ENCODE measurements around the gene BLOC1S1. TPM values are rescaled to one million over a fixed set of nuclear protein-coding genes. Genes with fewer than 3 reads are reported as not detected.

BLOC1S1 gene
- total RNA-seq, 4 donors from 2014 or later = 114 to 167 (median 138) TPM

- no peak for TF ChIP-seq CTCF (IDR thresholded peaks at IDR 0.05)
- TF ChIP-seq POLR2A (IDR thresholded peaks at IDR 0.05) = no peak
- no peak for DNase-seq (ENCODE audit: low spot score in 2 of 2)
- no peak within 1 kb of the TSS for H3K4me3 ChIP-seq (ENCODE audit: low read depth, poor library complexity, severe bottlenecking)
- intact Hi-C loops (cut with DNase I; ENCODE audit: low total_unique reads) = no loop called here
- 34 to 39% methylated on average over 6 of the region's 6 CpGs for WGBS, 2 donors
Observed at GRCh38 chr12:55720071-55720564, 4.3 kb downstream of the BLOC1S1 start, which contains the start of gene RDH5. RDH5 (plus strand) TSS chr12:55720393; CDS start chr12:55721185, 792 bp downstream.

- intact Hi-C loops (cut with DNase I; ENCODE audit: low total_unique reads) = no loop called here
- TF ChIP-seq CTCF (IDR thresholded peaks at IDR 0.05) (no peak), POLR2A (IDR thresholded peaks at IDR 0.05) (no peak)
- H3K4me3 ChIP-seq (ENCODE audit: low read depth, poor library complexity, severe bottlenecking) = no peak overlapping the region
- 11 to 13% methylated on average over 6 to 9 of the region's 9 CpGs for WGBS, 2 donors
- DNase-seq (ENCODE audit: low spot score in 2 of 2) = peak in 1 of 2 donors; percentile 93
Observed at GRCh38 chr12:55720894-55721444, 5.1 kb downstream of the BLOC1S1 start.

GRCh38 chr12:55721601-55722213 is 5.9 kb downstream of the BLOC1S1 start:
- intact Hi-C loops (cut with DNase I; ENCODE audit: low total_unique reads) = no loop called here
- WGBS, 2 donors = 61 to 67% methylated on average over 13 to 14 of the region's 14 CpGs

GRCh38 chr12:55722948-55723347 is 7.1 kb downstream of the BLOC1S1 start:
- intact Hi-C loops (cut with DNase I; ENCODE audit: low total_unique reads) = no loop called here
- DNase-seq (ENCODE audit: low spot score in 2 of 2) = no peak
- WGBS, 2 donors = 87% methylated on average over 8 of the region's 8 CpGs

More at GRCh38 chr12:55721601-55722213, 5.9 kb downstream of the BLOC1S1 start:
- TF ChIP-seq POLR2A (IDR thresholded peaks at IDR 0.05) = no peak
- TF ChIP-seq CTCF (IDR thresholded peaks at IDR 0.05) = no peak
- H3K4me3 ChIP-seq (ENCODE audit: low read depth, poor library complexity, severe bottlenecking) = no peak overlapping the region
- DNase-seq (ENCODE audit: low spot score in 2 of 2) = no peak

GRCh38 chr12:55723516-55724225 is 7.8 kb downstream of the BLOC1S1 start:
- TF ChIP-seq CTCF (IDR thresholded peaks at IDR 0.05) (no peak), POLR2A (IDR thresholded peaks at IDR 0.05) (no peak)
- 55 to 64% methylated on average over 10 of the region's 10 CpGs for WGBS, 2 donors
- no peak overlapping the region for H3K4me3 ChIP-seq (ENCODE audit: low read depth, poor library complexity, severe bottlenecking)
- DNase-seq (ENCODE audit: low spot score in 2 of 2) = no peak
- intact Hi-C loops (cut with DNase I; ENCODE audit: low total_unique reads) = no loop called here

More at GRCh38 chr12:55722948-55723347, 7.1 kb downstream of the BLOC1S1 start:
- H3K4me3 ChIP-seq (ENCODE audit: low read depth, poor library complexity, severe bottlenecking) = no peak overlapping the region
- TF ChIP-seq POLR2A (IDR thresholded peaks at IDR 0.05) (no peak), CTCF (IDR thresholded peaks at IDR 0.05) (no peak)
